Pancreas (tissue), 10 donors: ENCODE results near the gene PNPLA1. TPM values are rescaled to one million over a fixed set of nuclear protein-coding genes. Genes with fewer than 3 reads are reported as not detected.

Source experiments
- ATAC-seq, 4 donors: fragments of 200-7000 bp; cut with Tn5 transposase; one replicate each; pipeline versions ENCODE4 v1.8.0 to v1.9.1; 2020; ENCODE audit warnings: mild to moderate bottlenecking in 4 of 4, moderate library complexity in 4 of 4
- DNase-seq, 6 donors: peaks; one replicate each; pipeline ENCODE4 v3.0.0-alpha.2; 2020
- FAIRE-seq: peaks from 2 replicates; lab custom pipeline; 2012; peaks lifted over from hg19 to GRCh38; lab: Jason Lieb, UNC
- H3K27ac ChIP-seq, 4 donors: fragments of 200-600 bp; sonication (generic); 1 replicate in 3 of 4; 2 replicates in 1 of 4; pipeline versions ENCODE4 v1.5.0 to v1.8.0; 2020
- H3K27me3 ChIP-seq, 4 donors: fragments of 200-600 bp; one replicate each; pipeline ENCODE4 v1.8.0; 2021
- H3K36me3 ChIP-seq, 3 donors: fragments of 200-600 bp; sonication (generic) in 1 of 3; one replicate each; pipeline versions ENCODE4 v1.5.0 to v1.8.0; 2020 to 2021
- H3K4me1 ChIP-seq, 3 donors: fragments of 200-600 bp; one replicate each; pipeline ENCODE4 v1.8.0; 2021
- H3K4me3 ChIP-seq, 4 donors: fragments of 200-600 bp; sonication (generic) in 2 of 4; one replicate each; pipeline versions ENCODE4 v1.5.0 to v1.8.0; 2020 to 2021
- H3K9me3 ChIP-seq, 4 donors: fragments of 200-600 bp; one replicate each; pipeline ENCODE4 v1.8.0; 2021
- WGBS, 2 donors: extraction: QIAGEN DNeasy Blood & Tissue Kit; methylation state at CpG; one replicate each; pipeline ENCODE4 v1.1.7; 2013; 5-methylcytosine and 5-hydroxymethylcytosine counted together
- intact Hi-C, 3 donors: fragments of 100-400 bp; cut with DNase I; formaldehyde crosslinking; loops; one replicate each; pipeline versions ENCODE4 v1.11.1 to v1.14.2; 2022
- polyA plus RNA-seq, 2 donors: library from polyadenylated mRNA; stranded (reverse); fragments of 200-250 nt; gene quantifications; one replicate each; pipeline ENCODE4 v1.2.3, GENCODE V29; 2013
- total RNA-seq, 6 donors: library from RNA; stranded (reverse); fragmentation: NEBNext Ultra II Directional in 4 of 6; extraction: Animal tissue kit (Norgen Biotek cat#: 25700) in 4 of 6; gene quantifications; one replicate each; pipeline versions ENCODE4 v1.2.1 to v1.2.4, GENCODE V29; 2021 to 2023
- TF ChIP-seq, protein P1 (sequence below), 4 donors: fragments of 200-600 bp; sonication (generic) in 3 of 4; IDR thresholded peaks; one replicate each; pipeline versions ENCODE4 v1.5.0 to v1.8.0; 2021; ENCODE audit warnings: antibody characterized with exemption in 4 of 4
- donor health status: healthy with polysubstance abuse.
- donor health status: DM: no; HTN: no; CAD: no; lungs with moderate emphysema.
- donor health status: DM: no; HTN: no; CAD: no.
- donor health status: control.
- donor health status: control.
- donor health status: Bipolar disorder and iron deficiency.
- donor health status: DM: yes; HTN: yes; CAD: no.
- donor health status: DM: no; HTN: no; CAD: no.
- donor health status: DM: no; HTN: no; CAD: no.
- donor health status: DM: yes; HTN: yes; CAD: no.

Gene PNPLA1
- total and polyA plus RNA-seq, 8 donors, result 0.12 TPM; not detected in 7

DNA sequence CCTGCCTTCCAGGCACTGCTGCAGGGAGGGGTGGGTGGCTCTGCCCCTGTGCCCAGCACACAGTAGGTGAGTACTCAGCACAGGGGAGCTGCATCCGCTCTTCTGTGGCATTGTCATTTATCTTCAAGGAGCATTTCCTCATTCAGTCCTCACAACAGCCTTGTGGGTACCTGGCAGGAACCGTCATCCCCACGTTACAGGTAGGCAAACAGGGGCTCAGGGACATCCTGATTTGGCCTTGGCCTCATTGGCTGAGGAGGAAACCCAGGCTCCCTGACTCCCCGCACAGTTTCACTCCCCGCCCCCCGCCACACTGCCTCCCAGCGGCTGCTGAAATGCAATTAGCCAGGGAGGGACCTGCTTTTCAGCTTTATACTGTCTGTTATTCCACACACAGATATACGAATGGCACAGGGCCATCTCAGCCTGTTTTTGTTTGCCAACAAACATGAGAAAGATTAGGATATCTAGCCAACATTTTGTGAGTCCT lies 24.2 kb upstream of the PNPLA1 start:
- H3K4me1 ChIP-seq, result peaks cover 0 to 9% (median 7%) of the 10 kb centered on the region in 3 donors
- intact Hi-C loops, result no loop called here
- ATAC-seq, result peak; percentile 63 to 87 (median 74)
- WGBS, 2 donors, result 21 to 37% methylated on average over 8 of the region's 8 CpGs
- no peaks in the 10 kb centered on the region for H3K9me3 ChIP-seq
- H3K27ac ChIP-seq, result no peak overlapping the region
- FAIRE-seq, result no peak
- no peak overlapping the region for H3K4me3 ChIP-seq
- no peaks in the 10 kb centered on the region for H3K36me3 ChIP-seq
- TF ChIP-seq, protein P1, sequence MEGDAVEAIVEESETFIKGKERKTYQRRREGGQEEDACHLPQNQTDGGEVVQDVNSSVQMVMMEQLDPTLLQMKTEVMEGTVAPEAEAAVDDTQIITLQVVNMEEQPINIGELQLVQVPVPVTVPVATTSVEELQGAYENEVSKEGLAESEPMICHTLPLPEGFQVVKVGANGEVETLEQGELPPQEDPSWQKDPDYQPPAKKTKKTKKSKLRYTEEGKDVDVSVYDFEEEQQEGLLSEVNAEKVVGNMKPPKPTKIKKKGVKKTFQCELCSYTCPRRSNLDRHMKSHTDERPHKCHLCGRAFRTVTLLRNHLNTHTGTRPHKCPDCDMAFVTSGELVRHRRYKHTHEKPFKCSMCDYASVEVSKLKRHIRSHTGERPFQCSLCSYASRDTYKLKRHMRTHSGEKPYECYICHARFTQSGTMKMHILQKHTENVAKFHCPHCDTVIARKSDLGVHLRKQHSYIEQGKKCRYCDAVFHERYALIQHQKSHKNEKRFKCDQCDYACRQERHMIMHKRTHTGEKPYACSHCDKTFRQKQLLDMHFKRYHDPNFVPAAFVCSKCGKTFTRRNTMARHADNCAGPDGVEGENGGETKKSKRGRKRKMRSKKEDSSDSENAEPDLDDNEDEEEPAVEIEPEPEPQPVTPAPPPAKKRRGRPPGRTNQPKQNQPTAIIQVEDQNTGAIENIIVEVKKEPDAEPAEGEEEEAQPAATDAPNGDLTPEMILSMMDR (IDR thresholded peaks at IDR 0.05), result peak in 1 of 4 donors; percentile 12
- H3K27me3 ChIP-seq, result no peaks in the 10 kb centered on the region
- peak in 4 of 6 donors; percentile 9 to 67 (median 36) for DNase-seq

DNA sequence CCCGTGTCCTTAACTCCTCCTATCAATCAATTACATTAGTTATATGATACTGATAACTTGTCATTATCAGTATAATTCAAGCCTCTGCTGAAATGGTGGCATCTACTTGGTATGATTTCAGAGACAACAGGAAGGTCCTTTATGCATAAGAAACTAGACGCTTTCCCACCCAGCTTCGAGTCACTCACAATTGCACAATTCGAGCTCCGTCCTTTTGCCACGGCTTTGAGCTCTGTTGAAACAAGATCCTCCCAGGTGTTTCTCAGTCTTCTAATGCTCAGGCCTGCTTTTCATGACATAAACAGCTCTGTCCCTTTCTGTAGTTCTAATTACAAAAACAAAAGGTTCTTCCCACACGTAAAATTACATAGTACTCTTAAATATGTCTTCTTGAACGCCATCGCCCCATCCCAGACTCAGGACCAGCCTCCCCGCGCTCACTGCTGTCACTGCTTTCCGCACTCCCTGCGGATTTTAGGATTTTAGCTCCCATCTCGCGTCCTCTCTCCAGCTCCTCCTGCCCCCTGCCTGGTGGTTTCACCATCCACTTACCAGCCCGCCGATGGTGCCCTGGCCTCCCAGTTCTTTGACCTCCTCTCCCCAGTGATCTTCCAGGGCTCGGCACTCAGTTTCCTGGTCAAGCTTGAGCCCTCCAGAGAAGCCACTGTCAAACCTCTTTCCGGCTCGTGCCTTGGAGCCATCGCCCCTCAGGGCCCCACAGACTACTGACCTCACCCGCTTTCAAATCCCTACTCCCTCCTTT lies 23.2 kb upstream of the PNPLA1 start:
- peaks cover 0 to 9% (median 7%) of the 10 kb centered on the region in 3 donors for H3K4me1 ChIP-seq
- ATAC-seq (no peak), FAIRE-seq (no peak), DNase-seq (no peak)
- H3K9me3 ChIP-seq, result no peaks in the 10 kb centered on the region
- TF ChIP-seq, protein P1 (IDR thresholded peaks at IDR 0.05), result no peak
- H3K27me3 ChIP-seq, result no peaks in the 10 kb centered on the region
- 90% methylated on average over 22 of the region's 22 CpGs for WGBS, 2 donors
- intact Hi-C loops, result no loop called here
- H3K36me3 ChIP-seq, result no peaks in the 10 kb centered on the region
- H3K4me3 ChIP-seq, result no peak overlapping the region
- no peak overlapping the region for H3K27ac ChIP-seq

DNA sequence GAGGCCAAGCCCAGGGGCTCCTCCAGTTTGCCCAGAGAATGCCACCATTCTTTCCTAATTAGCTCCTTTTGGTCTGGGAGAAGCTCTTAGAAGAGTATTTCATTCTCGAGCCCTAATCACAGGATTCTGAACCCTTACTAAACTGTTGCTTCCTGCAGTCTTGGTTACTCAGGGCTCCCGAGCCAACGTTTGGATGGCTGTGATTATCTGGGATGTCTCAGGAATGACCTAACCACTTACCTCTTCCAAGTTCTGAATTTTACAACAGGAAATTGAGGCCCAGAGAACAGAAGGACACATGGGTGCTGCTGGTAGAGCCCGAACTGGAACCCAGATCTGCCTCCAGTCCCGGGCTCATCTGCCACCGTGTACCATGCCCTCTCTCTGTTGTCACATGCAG lies 22.2 kb upstream of the PNPLA1 start:
- Histone ChIP-seq H3K4me3 (no peak overlapping the region), H3K27me3 (no peaks in the 10 kb centered on the region), H3K27ac (no peak overlapping the region), H3K36me3 (no peaks in the 10 kb centered on the region), H3K9me3 (no peaks in the 10 kb centered on the region), H3K4me1 (peaks cover 0 to 9% (median 7%) of the 10 kb centered on the region in 3 donors)
- intact Hi-C loops, result no loop called here
- no peak for ATAC-seq
- 87 to 88% methylated on average over 6 of the region's 6 CpGs for WGBS, 2 donors
- TF ChIP-seq, protein P1 (IDR thresholded peaks at IDR 0.05), result no peak
- DNase-seq, result no peak
- no peak for FAIRE-seq

DNA sequence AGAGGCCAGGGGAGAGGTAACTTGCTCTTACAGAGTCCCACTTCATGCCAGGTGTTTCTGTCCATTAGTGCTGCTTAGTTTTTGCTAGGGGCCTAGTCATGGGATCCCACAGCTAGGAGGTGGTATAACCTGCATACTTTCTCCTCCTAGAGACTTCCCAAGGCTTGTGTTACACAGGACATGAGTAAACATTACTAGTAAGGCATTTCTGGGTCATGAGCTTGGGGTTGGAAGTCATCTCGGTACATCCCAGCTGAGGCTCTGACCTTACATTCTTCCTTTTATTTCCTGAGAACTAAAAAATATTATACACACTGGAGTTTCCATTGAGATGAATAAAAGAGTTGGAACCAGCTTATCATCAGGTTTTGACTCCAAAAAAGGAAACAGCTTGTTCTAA lies 20.9 kb upstream of the PNPLA1 start:
- Histone ChIP-seq H3K4me1 (peaks cover 0 to 9% (median 7%) of the 10 kb centered on the region in 3 donors), H3K27ac (no peak overlapping the region), H3K27me3 (no peaks in the 10 kb centered on the region), H3K36me3 (no peaks in the 10 kb centered on the region), H3K9me3 (no peaks in the 10 kb centered on the region), H3K4me3 (no peak overlapping the region)
- TF ChIP-seq, protein P1 (IDR thresholded peaks at IDR 0.05), result no peak
- 72 to 83% methylated on average over 1 of the region's 1 CpG for WGBS, 2 donors
- intact Hi-C loops, result no loop called here
- FAIRE-seq (no peak), ATAC-seq (peak in 1 of 4 donors; percentile 38), DNase-seq (no peak)

DNA sequence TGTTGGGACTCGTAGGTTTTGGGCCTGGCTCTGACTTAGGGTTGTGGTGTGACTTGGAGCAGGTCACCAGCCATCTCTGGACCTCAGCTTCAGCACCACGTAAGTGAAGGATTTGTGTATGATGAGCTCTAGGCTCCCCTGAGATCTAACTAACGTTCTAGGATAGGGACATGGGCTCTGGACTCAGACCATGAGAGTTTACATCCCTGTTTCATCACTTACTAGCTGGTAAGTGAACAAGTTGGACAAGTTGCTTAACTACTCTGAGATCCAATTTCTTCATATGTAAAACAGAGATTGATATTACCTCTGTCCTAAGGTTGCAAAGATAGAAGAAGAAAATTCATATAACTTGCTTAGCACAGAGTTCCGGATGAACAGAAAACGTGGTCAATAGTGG lies 20.3 kb upstream of the PNPLA1 start:
- Histone ChIP-seq H3K4me1 (peaks cover 0 to 9% (median 7%) of the 10 kb centered on the region in 3 donors), H3K4me3 (no peak overlapping the region), H3K27ac (no peak overlapping the region), H3K36me3 (no peaks in the 10 kb centered on the region), H3K9me3 (no peaks in the 10 kb centered on the region), H3K27me3 (no peaks in the 10 kb centered on the region)
- TF ChIP-seq, protein P1 (IDR thresholded peaks at IDR 0.05), result no peak
- intact Hi-C loops, result no loop called here
- WGBS, 2 donors, result 77 to 85% methylated on average over 5 of the region's 5 CpGs
- no peak for ATAC-seq
- no peak for DNase-seq
- FAIRE-seq, result no peak
